ENCODE results near the gene ZBTB11. TPM values are rescaled to one million over a fixed set of nuclear protein-coding genes. Genes with fewer than 3 reads are reported as not detected.

ZBTB11 gene
- total and polyA plus RNA-seq, 2 experiments from 2014 or later, result 7.7 to 22.4 TPM

DNA sequence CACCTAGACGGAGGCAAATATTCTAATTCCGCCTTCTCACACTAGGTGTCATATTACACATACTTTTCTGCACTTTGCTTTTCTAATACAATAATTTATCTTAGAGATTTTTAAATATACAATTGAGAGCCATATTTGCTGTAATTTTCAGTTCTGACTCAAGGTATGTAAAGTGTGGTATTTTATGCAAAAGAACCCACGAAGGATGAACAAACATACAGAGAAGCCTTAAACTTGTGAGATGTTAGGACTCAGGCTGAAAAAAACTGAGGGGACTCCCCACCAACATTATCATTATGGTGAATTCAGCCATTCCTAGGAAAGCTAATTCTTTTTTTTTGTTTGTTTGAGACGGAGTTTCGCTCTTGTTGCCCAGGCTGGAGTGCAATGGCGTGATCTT, 9.6 kb downstream of the ZBTB11 start:
- Histone ChIP-seq H3K27me3 (ENCODE audit: insufficient read depth) (no peaks in the 10 kb centered on the region), H3K4me1 (ENCODE audit: insufficient read depth) (no peaks in the 10 kb centered on the region), H3K36me3 (ENCODE audit: insufficient read depth) (peaks cover 39% of the 10 kb centered on the region), H4K20me1 (replicated peaks; ENCODE audit: insufficient read depth) (peaks cover 5% of the 10 kb centered on the region; the same call in 1 of the 2 replicates), H3K9me2 (ENCODE audit: insufficient read depth) (no peaks in the 10 kb centered on the region), H3K4me2 (no peak overlapping the region), H2AFZ (no peak overlapping the region), H3F3A (replicated peaks; ENCODE audit: low read depth) (no peaks in the 10 kb centered on the region; the same call in 1 of the 2 replicates), H3K27ac (ENCODE audit: low read depth) (peak overlapping the region; percentile 43; the same call in 1 of the 2 replicates), H3K79me2 (replicated peaks; ENCODE audit: insufficient read depth) (peaks cover 23% of the 10 kb centered on the region), H3K4me3 (no peak overlapping the region)
- ATAC-seq (no peak), DNase-seq (ENCODE audit: low spot score) (no peak)
- H3K4me3 Mint-ChIP-seq, result no peak overlapping the region
- peaks cover 63% of the 10 kb centered on the region for H3K36me3 Mint-ChIP-seq (ENCODE audit: low read depth)
- TF ChIP-seq, protein P1, sequence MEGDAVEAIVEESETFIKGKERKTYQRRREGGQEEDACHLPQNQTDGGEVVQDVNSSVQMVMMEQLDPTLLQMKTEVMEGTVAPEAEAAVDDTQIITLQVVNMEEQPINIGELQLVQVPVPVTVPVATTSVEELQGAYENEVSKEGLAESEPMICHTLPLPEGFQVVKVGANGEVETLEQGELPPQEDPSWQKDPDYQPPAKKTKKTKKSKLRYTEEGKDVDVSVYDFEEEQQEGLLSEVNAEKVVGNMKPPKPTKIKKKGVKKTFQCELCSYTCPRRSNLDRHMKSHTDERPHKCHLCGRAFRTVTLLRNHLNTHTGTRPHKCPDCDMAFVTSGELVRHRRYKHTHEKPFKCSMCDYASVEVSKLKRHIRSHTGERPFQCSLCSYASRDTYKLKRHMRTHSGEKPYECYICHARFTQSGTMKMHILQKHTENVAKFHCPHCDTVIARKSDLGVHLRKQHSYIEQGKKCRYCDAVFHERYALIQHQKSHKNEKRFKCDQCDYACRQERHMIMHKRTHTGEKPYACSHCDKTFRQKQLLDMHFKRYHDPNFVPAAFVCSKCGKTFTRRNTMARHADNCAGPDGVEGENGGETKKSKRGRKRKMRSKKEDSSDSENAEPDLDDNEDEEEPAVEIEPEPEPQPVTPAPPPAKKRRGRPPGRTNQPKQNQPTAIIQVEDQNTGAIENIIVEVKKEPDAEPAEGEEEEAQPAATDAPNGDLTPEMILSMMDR (conservative IDR thresholded peaks at IDR 0.05; ENCODE audit: low read depth in 2 of 2), result no peak
- TF ChIP-seq CREB1 (CRISPR knock-in tag; IDR thresholded peaks at IDR 0.05; ENCODE audit: low read depth), result no peak
- TF ChIP-seq, protein P2, sequence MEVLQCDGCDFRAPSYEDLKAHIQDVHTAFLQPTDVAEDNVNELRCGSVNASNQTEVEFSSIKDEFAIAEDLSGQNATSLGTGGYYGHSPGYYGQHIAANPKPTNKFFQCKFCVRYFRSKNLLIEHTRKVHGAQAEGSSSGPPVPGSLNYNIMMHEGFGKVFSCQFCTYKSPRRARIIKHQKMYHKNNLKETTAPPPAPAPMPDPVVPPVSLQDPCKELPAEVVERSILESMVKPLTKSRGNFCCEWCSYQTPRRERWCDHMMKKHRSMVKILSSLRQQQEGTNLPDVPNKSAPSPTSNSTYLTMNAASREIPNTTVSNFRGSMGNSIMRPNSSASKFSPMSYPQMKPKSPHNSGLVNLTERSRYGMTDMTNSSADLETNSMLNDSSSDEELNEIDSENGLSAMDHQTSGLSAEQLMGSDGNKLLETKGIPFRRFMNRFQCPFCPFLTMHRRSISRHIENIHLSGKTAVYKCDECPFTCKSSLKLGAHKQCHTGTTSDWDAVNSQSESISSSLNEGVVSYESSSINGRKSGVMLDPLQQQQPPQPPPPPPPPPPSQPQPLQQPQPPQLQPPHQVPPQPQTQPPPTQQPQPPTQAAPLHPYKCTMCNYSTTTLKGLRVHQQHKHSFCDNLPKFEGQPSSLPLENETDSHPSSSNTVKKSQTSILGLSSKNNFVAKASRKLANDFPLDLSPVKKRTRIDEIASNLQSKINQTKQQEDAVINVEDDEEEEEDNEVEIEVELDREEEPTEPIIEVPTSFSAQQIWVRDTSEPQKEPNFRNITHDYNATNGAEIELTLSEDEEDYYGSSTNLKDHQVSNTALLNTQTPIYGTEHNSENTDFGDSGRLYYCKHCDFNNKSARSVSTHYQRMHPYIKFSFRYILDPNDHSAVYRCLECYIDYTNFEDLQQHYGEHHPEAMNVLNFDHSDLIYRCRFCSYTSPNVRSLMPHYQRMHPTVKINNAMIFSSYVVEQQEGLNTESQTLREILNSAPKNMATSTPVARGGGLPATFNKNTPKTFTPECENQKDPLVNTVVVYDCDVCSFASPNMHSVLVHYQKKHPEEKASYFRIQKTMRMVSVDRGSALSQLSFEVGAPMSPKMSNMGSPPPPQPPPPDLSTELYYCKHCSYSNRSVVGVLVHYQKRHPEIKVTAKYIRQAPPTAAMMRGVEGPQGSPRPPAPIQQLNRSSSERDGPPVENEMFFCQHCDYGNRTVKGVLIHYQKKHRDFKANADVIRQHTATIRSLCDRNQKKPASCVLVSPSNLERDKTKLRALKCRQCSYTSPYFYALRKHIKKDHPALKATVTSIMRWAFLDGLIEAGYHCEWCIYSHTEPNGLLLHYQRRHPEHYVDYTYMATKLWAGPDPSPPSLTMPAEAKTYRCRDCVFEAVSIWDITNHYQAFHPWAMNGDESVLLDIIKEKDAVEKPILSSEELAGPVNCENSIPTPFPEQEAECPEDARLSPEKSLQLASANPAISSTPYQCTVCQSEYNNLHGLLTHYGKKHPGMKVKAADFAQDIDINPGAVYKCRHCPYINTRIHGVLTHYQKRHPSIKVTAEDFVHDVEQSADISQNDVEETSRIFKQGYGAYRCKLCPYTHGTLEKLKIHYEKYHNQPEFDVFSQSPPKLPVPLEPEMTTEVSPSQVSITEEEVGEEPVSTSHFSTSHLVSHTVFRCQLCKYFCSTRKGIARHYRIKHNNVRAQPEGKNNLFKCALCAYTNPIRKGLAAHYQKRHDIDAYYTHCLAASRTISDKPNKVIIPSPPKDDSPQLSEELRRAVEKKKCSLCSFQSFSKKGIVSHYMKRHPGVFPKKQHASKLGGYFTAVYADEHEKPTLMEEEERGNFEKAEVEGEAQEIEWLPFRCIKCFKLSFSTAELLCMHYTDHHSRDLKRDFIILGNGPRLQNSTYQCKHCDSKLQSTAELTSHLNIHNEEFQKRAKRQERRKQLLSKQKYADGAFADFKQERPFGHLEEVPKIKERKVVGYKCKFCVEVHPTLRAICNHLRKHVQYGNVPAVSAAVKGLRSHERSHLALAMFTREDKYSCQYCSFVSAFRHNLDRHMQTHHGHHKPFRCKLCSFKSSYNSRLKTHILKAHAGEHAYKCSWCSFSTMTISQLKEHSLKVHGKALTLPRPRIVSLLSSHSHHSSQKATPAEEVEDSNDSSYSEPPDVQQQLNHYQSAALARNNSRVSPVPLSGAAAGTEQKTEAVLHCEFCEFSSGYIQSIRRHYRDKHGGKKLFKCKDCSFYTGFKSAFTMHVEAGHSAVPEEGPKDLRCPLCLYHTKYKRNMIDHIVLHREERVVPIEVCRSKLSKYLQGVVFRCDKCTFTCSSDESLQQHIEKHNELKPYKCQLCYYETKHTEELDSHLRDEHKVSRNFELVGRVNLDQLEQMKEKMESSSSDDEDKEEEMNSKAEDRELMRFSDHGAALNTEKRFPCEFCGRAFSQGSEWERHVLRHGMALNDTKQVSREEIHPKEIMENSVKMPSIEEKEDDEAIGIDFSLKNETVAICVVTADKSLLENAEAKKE (CRISPR knock-in tag; IDR thresholded peaks at IDR 0.05), result no peak
- no peak for TF ChIP-seq JUNB (IDR thresholded peaks at IDR 0.05; ENCODE audit: unreplicated experiment)
- no peak for TF ChIP-seq POLR2AphosphoS5 (IDR thresholded peaks at IDR 0.05; ENCODE audit: low read depth)
- TF ChIP-seq ZNF331 (CRISPR knock-in tag; IDR thresholded peaks at IDR 0.05; ENCODE audit: low read depth), result no peak
- no peak for TF ChIP-seq STAT1 (IDR thresholded peaks at IDR 0.05; ENCODE audit: unreplicated experiment)
- H3K27ac Mint-ChIP-seq, result no peak overlapping the region
- H3K4me1 Mint-ChIP-seq, result no peaks in the 10 kb centered on the region
- no peaks in the 10 kb centered on the region for H3K9me3 Mint-ChIP-seq
- H3K27me3 Mint-ChIP-seq (ENCODE audit: insufficient read depth, low read depth, poor library complexity), result no peaks in the 10 kb centered on the region

Data from GM23338 (cell line).